SK-N-SH treated with all-trans-retinoic acid at 6 μM for 48 hours (cell line): Measurements from ENCODE around the gene ZNF841.

ENCODE experiments used
- TSHZ2 ChIP-seq: fragments of 250-450 bp; sonication (Bioruptor Pico); IDR thresholded peaks from 2 replicates; pipeline ENCODE4 v1.5.0; 2020; ENCODE audit warnings: mild to moderate bottlenecking, moderate library complexity
- ZNF8 ChIP-seq: fragments of 450-650 bp; formaldehyde crosslinking; IDR thresholded peaks from 2 replicates; pipeline ENCODE4 v1.5.0; 2020; ENCODE audit warnings: mild to moderate bottlenecking, moderate library complexity

Gene ZNF841

GRCh38 chr19:52020506-52020905 lies 75.1 kb downstream of the ZNF841 start (continued):
- TF ChIP-seq TSHZ2 = no peak
- TF ChIP-seq ZNF8 (CRISPR knock-in tag) = no peak
